Measurements from ENCODE around the gene MUS81.

DNA sequence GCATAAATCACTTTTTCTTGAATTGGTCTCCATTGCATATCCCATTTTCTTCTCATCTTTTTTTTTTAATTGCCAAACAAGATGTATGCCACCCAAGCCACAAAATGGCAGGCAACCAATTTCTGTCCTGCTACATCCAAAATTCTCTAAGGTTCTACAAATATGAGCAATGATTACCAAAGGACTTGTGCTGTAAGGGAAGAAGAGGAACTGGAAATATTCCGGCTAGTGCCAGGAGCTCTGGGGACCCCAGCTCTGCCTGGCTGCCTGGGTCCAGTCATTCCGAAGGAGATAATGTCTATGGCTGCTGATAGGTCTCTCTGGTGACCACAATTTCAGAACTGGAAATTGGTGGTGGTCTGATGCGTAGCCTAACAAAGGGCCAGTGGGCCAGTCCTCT lies 43.5 kb upstream of the MUS81 start:
- TF ChIP-seq, protein P1, sequence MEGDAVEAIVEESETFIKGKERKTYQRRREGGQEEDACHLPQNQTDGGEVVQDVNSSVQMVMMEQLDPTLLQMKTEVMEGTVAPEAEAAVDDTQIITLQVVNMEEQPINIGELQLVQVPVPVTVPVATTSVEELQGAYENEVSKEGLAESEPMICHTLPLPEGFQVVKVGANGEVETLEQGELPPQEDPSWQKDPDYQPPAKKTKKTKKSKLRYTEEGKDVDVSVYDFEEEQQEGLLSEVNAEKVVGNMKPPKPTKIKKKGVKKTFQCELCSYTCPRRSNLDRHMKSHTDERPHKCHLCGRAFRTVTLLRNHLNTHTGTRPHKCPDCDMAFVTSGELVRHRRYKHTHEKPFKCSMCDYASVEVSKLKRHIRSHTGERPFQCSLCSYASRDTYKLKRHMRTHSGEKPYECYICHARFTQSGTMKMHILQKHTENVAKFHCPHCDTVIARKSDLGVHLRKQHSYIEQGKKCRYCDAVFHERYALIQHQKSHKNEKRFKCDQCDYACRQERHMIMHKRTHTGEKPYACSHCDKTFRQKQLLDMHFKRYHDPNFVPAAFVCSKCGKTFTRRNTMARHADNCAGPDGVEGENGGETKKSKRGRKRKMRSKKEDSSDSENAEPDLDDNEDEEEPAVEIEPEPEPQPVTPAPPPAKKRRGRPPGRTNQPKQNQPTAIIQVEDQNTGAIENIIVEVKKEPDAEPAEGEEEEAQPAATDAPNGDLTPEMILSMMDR (conservative IDR thresholded peaks at IDR 0.05; ENCODE audit: low read depth, low read length): no peak
- TF ChIP-seq POLR2A (IDR thresholded peaks at IDR 0.05; ENCODE audit: low read depth, low read length): no peak
- no peak for TF ChIP-seq RCOR1 (IDR thresholded peaks at IDR 0.05; ENCODE audit: insufficient replicate concordance, low read length)
- TF ChIP-seq RAD21 (IDR thresholded peaks at IDR 0.05; ENCODE audit: low read length): no peak
- TF ChIP-seq SMC3 (IDR thresholded peaks at IDR 0.05; ENCODE audit: low read depth, low read length): no peak
- TF ChIP-seq MXI1 (IDR thresholded peaks at IDR 0.05; ENCODE audit: borderline replicate concordance, low read depth, low read length): no peak

Measured in IMR-90 (cell line).